ENCODE data around the gene GFOD2.

Gene GFOD2

GRCh38 chr16:67658849-67659674 is 60.1 kb downstream of the GFOD2 start:
- Histone ChIP-seq H3K4me3 (ENCODE audit: extremely low read depth, insufficient read depth, low read length, poor library complexity, severe bottlenecking) (peak overlapping the region; percentile 79), H3K9me3 (ENCODE audit: control insufficient read depth, low read length) (no peaks in the 10 kb centered on the region), H3K27ac (ENCODE audit: low read depth, low read length, severe bottlenecking) (no peak overlapping the region), H3K4me1 (ENCODE audit: control insufficient read depth, insufficient read depth, low read length, poor library complexity, severe bottlenecking) (no peaks in the 10 kb centered on the region), H3K36me3 (ENCODE audit: control insufficient read depth, insufficient read depth, low read length) (peaks cover 29% of the 10 kb centered on the region)
- WGBS, 2 experiments (ENCODE audit: insufficient coverage in 2 of 2): 49 to 62% methylated on average over 6 to 12 of the region's 21 CpGs

GRCh38 chr16:67657751-67658518 is 61.2 kb downstream of the GFOD2 start:
- Histone ChIP-seq H3K36me3 (ENCODE audit: control insufficient read depth, insufficient read depth, low read length) (peaks cover 23% of the 10 kb centered on the region), H3K27ac (ENCODE audit: low read depth, low read length, severe bottlenecking) (no peak overlapping the region), H3K4me3 (ENCODE audit: extremely low read depth, insufficient read depth, low read length, poor library complexity, severe bottlenecking) (no peak overlapping the region), H3K4me1 (ENCODE audit: control insufficient read depth, insufficient read depth, low read length, poor library complexity, severe bottlenecking) (no peaks in the 10 kb centered on the region), H3K9me3 (ENCODE audit: control insufficient read depth, low read length) (no peaks in the 10 kb centered on the region)
- WGBS, 2 experiments (ENCODE audit: insufficient coverage in 2 of 2): 95 to 98% methylated on average over 12 to 14 of the region's 18 CpGs

- H3K36me3 ChIP-seq (ENCODE audit: control insufficient read depth, insufficient read depth, low read length): peaks cover 18% of the 10 kb centered on the region
- no peak overlapping the region for H3K27ac ChIP-seq (ENCODE audit: low read depth, low read length, severe bottlenecking)
- 93% methylated on average over 7 to 10 of the region's 16 CpGs for WGBS, 2 experiments (ENCODE audit: insufficient coverage in 2 of 2)
- H3K4me3 ChIP-seq (ENCODE audit: extremely low read depth, insufficient read depth, low read length, poor library complexity, severe bottlenecking): no peak overlapping the region
- H3K9me3 ChIP-seq (ENCODE audit: control insufficient read depth, low read length): no peaks in the 10 kb centered on the region
- no peaks in the 10 kb centered on the region for H3K4me1 ChIP-seq (ENCODE audit: control insufficient read depth, insufficient read depth, low read length, poor library complexity, severe bottlenecking)
Observed at GRCh38 chr16:67657017-67657608, 62.0 kb downstream of the GFOD2 start.

GRCh38 chr16:67656344-67657016 is 62.6 kb downstream of the GFOD2 start:
- no peak overlapping the region for H3K4me3 ChIP-seq (ENCODE audit: extremely low read depth, insufficient read depth, low read length, poor library complexity, severe bottlenecking)
- H3K36me3 ChIP-seq (ENCODE audit: control insufficient read depth, insufficient read depth, low read length): peaks cover 14% of the 10 kb centered on the region
- no peak overlapping the region for H3K27ac ChIP-seq (ENCODE audit: low read depth, low read length, severe bottlenecking)
- no peaks in the 10 kb centered on the region for H3K9me3 ChIP-seq (ENCODE audit: control insufficient read depth, low read length)
- WGBS, 2 experiments (ENCODE audit: insufficient coverage in 2 of 2): 87 to 92% methylated on average over 6 to 8 of the region's 9 CpGs
- H3K4me1 ChIP-seq (ENCODE audit: control insufficient read depth, insufficient read depth, low read length, poor library complexity, severe bottlenecking): no peaks in the 10 kb centered on the region

GRCh38 chr16:67655363-67655762 is 63.8 kb downstream of the GFOD2 start:
- H3K4me1 ChIP-seq (ENCODE audit: control insufficient read depth, insufficient read depth, low read length, poor library complexity, severe bottlenecking): no peaks in the 10 kb centered on the region
- peaks cover 14% of the 10 kb centered on the region for H3K36me3 ChIP-seq (ENCODE audit: control insufficient read depth, insufficient read depth, low read length)
- 85 to 90% methylated on average over 4 of the region's 4 CpGs for WGBS, 2 experiments (ENCODE audit: insufficient coverage in 2 of 2)
- H3K9me3 ChIP-seq (ENCODE audit: control insufficient read depth, low read length): no peaks in the 10 kb centered on the region
- no peak overlapping the region for H3K4me3 ChIP-seq (ENCODE audit: extremely low read depth, insufficient read depth, low read length, poor library complexity, severe bottlenecking)
- no peak overlapping the region for H3K27ac ChIP-seq (ENCODE audit: low read depth, low read length, severe bottlenecking)

GRCh38 chr16:67654403-67654911 is 64.7 kb downstream of the GFOD2 start:
- Histone ChIP-seq H3K27ac (ENCODE audit: low read depth, low read length, severe bottlenecking) (no peak overlapping the region), H3K9me3 (ENCODE audit: control insufficient read depth, low read length) (no peaks in the 10 kb centered on the region), H3K4me1 (ENCODE audit: control insufficient read depth, insufficient read depth, low read length, poor library complexity, severe bottlenecking) (no peaks in the 10 kb centered on the region), H3K36me3 (ENCODE audit: control insufficient read depth, insufficient read depth, low read length) (peaks cover 14% of the 10 kb centered on the region), H3K4me3 (ENCODE audit: extremely low read depth, insufficient read depth, low read length, poor library complexity, severe bottlenecking) (no peak overlapping the region)
- WGBS, 2 experiments (ENCODE audit: insufficient coverage in 2 of 2): 91 to 93% methylated on average over 28 to 30 of the region's 30 CpGs

GRCh38 chr16:67653789-67654402 is 65.2 kb downstream of the GFOD2 start:
- H3K27ac ChIP-seq (ENCODE audit: low read depth, low read length, severe bottlenecking): no peak overlapping the region
- WGBS, 2 experiments (ENCODE audit: insufficient coverage in 2 of 2): 42 to 54% methylated on average over 11 to 18 of the region's 25 CpGs
- no peaks in the 10 kb centered on the region for H3K9me3 ChIP-seq (ENCODE audit: control insufficient read depth, low read length)
- H3K4me1 ChIP-seq (ENCODE audit: control insufficient read depth, insufficient read depth, low read length, poor library complexity, severe bottlenecking): no peaks in the 10 kb centered on the region
- peaks cover 12% of the 10 kb centered on the region for H3K36me3 ChIP-seq (ENCODE audit: control insufficient read depth, insufficient read depth, low read length)
- peak overlapping the region; percentile 52 for H3K4me3 ChIP-seq (ENCODE audit: extremely low read depth, insufficient read depth, low read length, poor library complexity, severe bottlenecking)

GRCh38 chr16:67653128-67653788 is 65.9 kb downstream of the GFOD2 start:
- Histone ChIP-seq H3K27ac (ENCODE audit: low read depth, low read length, severe bottlenecking) (no peak overlapping the region), H3K9me3 (ENCODE audit: control insufficient read depth, low read length) (no peaks in the 10 kb centered on the region), H3K36me3 (ENCODE audit: control insufficient read depth, insufficient read depth, low read length) (peaks cover 6% of the 10 kb centered on the region), H3K4me1 (ENCODE audit: control insufficient read depth, insufficient read depth, low read length, poor library complexity, severe bottlenecking) (no peaks in the 10 kb centered on the region), H3K4me3 (ENCODE audit: extremely low read depth, insufficient read depth, low read length, poor library complexity, severe bottlenecking) (peak overlapping the region; percentile 52)
- WGBS, 2 experiments (ENCODE audit: insufficient coverage in 2 of 2): 0 to 1% methylated on average over 48 to 60 of the region's 68 CpGs

GRCh38 chr16:67652578-67653127 is 66.5 kb downstream of the GFOD2 start:
- no peaks in the 10 kb centered on the region for H3K9me3 ChIP-seq (ENCODE audit: control insufficient read depth, low read length)
- H3K36me3 ChIP-seq (ENCODE audit: control insufficient read depth, insufficient read depth, low read length): peaks cover 2% of the 10 kb centered on the region
- WGBS, 2 experiments (ENCODE audit: insufficient coverage in 2 of 2): 3% methylated on average over 34 to 46 of the region's 59 CpGs
- no peaks in the 10 kb centered on the region for H3K4me1 ChIP-seq (ENCODE audit: control insufficient read depth, insufficient read depth, low read length, poor library complexity, severe bottlenecking)
- H3K27ac ChIP-seq (ENCODE audit: low read depth, low read length, severe bottlenecking): no peak overlapping the region
- H3K4me3 ChIP-seq (ENCODE audit: extremely low read depth, insufficient read depth, low read length, poor library complexity, severe bottlenecking): peak overlapping the region; percentile 52
